DND-41 (cell line): ENCODE measurements around the gene UCN2.

Source experiments
- EZH2 ChIP-seq: IDR thresholded peaks from 3 replicates; pipeline ENCODE4 v1.6.1; 2012; ENCODE audit warnings: borderline replicate concordance, low read depth, mild to moderate bottlenecking, moderate library complexity, low read length, inconsistent platforms; ENCODE audit not compliant: severe bottlenecking
- TF ChIP-seq, protein P1 (sequence below): IDR thresholded peaks from 2 replicates; pipeline ENCODE4 v1.5.1; 2012; ENCODE audit warnings: borderline replicate concordance, low read length, moderate library complexity, mild to moderate bottlenecking; ENCODE audit not compliant: poor library complexity, severe bottlenecking; ENCODE audit errors: extremely low read depth

- TF ChIP-seq, protein P1, sequence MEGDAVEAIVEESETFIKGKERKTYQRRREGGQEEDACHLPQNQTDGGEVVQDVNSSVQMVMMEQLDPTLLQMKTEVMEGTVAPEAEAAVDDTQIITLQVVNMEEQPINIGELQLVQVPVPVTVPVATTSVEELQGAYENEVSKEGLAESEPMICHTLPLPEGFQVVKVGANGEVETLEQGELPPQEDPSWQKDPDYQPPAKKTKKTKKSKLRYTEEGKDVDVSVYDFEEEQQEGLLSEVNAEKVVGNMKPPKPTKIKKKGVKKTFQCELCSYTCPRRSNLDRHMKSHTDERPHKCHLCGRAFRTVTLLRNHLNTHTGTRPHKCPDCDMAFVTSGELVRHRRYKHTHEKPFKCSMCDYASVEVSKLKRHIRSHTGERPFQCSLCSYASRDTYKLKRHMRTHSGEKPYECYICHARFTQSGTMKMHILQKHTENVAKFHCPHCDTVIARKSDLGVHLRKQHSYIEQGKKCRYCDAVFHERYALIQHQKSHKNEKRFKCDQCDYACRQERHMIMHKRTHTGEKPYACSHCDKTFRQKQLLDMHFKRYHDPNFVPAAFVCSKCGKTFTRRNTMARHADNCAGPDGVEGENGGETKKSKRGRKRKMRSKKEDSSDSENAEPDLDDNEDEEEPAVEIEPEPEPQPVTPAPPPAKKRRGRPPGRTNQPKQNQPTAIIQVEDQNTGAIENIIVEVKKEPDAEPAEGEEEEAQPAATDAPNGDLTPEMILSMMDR: no peak
- no peak for TF ChIP-seq EZH2
These were observed 10.2 kb downstream of the UCN2 start for GRCh38 chr3:48553361-48553760.
